HG02571 (cell line): Measurements from ENCODE around the gene PRR27.

ENCODE experiments used
- ATAC-seq: cut with Tn5 transposase; IDR thresholded peaks from one replicate; pipeline ENCODE4 v1.9.1; 2021; ENCODE audit warnings: mild to moderate bottlenecking, moderate library complexity; ENCODE audit not compliant: unreplicated experiment

PRR27 gene

DNA sequence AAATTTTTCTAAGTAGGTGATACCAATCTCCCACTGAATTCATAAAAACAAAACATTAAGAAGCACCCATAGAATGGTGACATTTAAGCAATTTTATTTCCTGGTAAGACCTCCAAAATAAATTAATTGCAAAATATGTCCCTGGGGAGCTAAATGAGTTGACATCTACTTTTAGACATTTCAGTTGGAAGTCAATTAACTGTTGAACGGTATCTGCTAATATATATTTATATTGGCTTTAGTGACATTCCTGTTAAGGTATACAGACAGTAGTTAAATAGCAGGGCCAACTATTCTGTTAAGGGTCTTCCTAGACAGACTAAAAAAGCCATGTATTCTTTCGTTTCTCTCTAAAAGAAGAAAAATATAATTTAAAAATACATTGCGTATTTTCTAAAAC is at the start of gene PRR27:
TSS of gene PRR27 (plus strand) at position 301 of the 400 bp plus-strand sequence. CDS start 139 bp downstream, outside the sequence.
- ATAC-seq, result no peak

DNA sequence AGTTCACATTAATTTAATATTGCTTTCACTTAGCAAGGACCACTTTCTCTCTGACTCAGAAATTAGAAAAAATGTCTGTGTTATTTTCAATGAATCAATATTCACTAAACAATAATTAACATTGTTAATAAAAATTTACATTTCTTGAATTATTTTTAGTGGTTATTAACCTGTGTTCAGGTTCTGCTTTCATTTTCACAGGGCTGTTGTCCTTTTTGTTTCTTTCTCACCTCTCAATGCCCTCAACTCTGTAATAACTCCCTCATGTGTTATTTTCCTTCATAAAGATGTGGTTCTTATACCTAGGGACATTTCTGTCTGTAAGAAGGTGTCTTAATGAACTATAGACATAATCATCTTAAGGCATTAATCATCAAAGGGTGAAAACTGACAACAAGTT is 43.1 kb upstream of the PRR27 start:
- ATAC-seq, result no peak

DNA sequence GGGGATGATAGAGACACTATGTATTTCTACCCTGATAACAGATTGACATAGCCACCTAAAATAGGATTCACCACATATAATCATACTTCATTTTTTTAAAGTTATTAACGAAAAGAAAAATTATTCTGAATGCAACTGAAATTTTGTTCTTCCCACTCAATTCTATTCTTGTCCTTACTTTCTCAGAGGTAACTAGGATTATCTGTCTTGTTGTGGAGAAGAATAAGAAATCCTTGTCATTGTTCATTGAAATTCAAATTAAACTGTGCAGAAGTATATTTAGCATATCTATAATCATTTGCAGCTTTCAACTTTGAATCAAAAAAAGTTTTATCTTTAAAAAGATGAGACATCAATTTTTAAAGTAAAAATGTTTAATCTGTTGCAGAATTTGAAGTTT is 40.4 kb upstream of the PRR27 start:
- ATAC-seq, result no peak

DNA sequence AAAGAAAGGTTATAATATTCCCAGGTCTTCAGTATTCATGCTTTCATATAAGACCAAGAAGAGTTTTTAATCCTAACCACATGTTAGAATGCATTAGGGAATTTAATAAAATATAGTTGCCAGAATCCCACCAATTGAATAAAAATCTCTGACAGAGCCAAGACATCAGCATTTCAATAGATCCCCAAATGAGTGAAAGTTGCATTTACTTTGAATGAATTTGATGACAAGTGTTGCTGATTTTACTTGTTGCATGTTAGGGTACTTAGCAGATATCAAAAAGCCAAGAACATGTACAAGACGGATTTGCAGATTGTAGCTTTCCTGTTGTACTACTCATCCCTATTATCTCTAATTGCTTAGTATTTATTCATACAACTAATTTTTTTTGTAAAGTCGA is 39.9 kb upstream of the PRR27 start:
- no peak for ATAC-seq

DNA sequence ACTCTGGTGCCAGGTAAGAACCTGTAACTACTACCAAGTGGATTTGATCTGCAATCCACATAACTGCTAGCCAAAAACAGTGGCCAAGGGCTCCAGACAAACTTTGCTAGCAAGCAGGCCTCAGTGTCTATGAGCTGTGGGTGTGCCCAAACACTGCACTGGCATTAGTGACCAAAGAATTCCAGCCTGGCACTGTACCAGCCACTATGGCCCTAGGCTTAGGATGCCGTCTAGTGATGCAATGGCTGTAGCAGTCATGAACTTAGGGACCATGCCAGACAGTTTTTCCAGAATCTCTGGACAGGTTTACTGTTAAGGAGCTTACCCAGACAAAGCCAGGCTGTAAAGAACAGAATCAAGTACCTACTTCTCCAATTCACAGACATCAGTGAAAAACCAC is 33.7 kb upstream of the PRR27 start:
- no peak for ATAC-seq

DNA sequence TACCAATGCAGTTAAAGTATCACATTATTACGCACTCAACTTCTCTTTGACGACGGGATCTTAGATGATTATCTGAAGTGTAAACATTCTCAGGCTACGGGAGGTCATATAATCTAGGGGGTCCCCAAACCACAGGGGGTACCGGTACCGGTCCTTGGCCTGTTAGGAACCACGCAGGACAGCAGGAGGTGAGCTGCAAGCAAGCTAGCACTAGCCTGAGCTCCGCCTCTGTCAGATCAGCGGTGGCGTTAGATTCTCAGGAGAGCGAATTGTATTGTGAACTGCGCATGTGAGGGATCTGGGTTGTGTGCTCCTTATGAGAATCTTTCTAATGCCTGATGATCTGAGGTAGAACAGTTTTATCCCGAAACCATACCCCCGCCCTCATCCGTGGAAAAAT is 20.6 kb upstream of the PRR27 start:
- no peak for ATAC-seq

DNA sequence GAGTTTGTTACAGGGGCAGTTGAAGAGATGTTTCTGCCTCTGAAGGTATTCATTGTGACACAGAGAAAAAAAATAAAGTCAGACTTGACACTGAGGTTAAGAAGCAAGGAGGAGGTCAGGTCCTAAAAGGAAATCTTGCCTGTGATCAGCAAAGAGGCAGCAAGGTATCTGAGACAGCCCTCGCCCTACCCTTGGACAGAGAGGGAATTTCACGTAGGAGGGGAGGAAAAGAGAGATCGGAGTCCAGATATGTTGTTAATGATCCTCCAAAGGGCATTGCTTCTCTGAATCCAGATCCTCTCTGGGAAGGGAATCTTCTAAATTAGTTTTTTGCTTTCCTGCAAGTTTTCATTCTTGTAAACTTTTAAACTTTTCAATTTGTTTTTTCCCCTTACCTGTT is 15.3 kb upstream of the PRR27 start:
- no peak for ATAC-seq

DNA sequence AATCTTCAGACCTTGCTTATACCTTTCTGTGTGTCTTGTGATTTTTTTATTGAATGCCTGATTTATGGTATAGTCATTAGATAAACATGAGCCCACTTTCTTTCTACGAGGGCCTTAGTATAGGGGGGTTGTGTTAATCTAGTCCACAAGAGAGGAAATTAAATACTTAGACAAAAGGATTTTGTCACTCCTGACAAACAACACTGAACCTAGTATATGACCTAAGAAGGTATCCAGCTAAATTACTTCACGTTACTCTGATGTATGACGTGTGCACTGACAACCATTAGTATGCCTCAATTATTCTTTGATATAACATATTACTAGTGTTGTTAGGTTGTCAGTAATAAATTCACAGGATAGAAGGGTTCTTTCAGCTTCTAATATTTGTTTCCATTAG is 2.8 kb upstream of the PRR27 start:
- no peak for ATAC-seq

DNA sequence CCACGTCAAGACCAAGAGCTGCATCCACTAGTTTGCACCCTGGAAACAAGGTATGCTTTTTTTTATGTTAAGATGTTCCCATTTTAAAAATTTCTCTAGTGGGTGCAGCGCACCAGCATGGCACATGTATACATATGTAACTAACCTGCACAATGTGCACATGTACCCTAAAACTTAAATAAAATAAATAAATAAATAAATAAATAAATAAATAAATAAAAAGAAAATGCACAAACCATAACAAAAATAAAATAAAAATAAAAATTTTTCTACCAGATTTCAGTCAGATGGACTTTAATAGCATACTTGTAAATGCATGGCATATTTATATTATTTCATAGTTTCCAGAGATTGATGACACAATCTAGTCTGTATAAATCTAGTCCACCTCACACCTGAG is 1.9 kb upstream of the PRR27 start:
- ATAC-seq, result no peak

DNA sequence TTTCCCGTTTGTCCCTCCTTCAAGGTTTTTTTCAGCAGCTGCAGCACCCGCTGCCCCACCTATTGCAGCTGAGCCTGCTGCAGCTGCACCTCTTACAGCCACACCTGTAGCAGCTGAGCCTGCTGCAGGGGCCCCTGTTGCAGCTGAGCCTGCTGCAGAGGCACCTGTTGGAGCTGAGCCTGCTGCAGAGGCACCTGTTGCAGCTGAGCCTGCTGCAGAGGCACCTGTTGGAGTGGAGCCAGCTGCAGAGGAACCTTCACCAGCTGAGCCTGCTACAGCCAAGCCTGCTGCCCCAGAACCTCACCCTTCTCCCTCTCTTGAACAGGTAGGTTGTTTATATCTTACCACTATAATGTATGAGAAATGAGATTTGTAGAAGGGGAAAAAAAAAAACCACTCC is 4.5 kb downstream of the PRR27 start:
- no peak for ATAC-seq

DNA sequence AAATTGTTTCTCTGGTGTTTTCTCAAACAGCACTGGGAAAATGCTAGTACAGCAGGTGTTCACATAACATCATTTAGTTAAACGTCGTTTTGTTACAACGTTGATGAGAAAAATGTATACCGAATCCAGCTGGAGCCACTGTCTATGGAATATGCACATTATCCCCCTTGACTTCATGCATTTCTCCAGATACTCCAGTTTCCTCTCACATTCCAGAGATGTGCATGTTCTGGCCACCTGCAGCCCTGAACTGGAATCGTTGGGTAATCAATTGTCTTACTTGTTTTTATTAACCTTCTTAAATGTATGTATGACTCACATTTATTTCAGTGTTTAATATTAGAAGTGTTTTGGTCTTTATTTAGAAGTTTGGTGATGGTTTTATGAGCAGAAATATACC is 23.1 kb downstream of the PRR27 start:
- no peak for ATAC-seq

DNA sequence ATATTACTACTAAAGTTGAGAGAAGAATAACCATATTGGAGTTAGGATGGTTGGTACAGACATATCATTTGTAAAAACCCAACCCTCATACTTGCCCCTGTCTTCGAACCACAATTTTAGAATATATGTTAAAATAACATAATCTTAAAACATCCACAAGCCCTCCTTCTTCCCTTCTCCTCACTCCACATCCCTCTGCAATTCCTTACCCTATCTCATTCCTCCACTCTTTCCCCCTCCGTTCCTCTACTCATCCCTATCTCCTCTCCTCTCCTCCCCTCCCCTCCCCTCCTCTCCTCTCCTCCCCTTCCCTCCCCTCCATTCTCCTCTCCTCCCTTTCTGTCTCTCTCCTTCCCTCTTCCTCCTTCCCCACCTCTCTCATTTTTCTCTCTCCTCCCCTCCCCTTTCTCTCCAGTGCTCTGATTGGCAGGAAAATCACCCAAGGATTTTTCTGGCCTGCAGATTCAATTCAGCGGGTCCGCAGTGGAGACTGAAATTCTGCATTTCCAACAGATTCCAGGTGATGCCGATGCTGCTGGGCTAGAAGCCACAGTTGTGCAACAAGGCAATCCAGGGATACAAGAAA is 24.1 kb downstream of the PRR27 start:
- no peak for ATAC-seq

DNA sequence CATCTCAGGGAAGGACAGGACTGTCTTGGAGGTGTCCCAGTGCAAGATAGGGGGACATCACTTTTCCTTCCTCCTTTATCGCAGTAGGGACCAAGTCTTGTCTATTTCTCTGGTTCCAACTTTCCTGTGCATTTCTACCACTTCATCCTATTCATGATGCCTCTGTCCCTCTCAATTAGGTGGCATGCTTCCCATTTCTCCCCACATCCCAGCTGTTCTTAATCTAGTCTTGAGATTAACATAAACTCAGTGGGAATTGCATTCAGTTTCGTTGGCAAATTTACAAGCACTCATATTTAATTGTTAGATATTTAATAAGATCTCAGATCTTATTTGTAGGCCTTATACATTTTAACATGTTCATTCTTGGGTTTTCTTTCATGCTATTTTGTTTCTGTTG is 25.8 kb downstream of the PRR27 start:
- no peak for ATAC-seq

DNA sequence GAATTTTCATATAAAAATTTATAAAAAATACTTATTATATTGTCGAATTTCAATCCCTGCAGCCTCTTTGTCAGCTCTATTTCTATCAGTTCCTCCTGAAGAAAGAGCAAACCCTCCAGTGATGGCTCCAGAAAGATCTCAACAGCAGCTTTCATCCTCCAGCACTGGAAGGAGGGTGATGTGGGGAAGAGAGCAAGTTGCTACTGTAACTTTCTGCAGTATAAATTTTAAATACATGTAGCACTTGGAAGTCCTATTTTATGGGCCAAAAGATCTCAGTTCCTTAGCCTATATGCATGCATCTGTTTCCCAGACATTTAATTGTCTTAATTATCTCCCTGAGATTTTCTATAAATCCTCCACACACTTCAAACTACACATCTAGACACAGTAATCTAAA is 27.8 kb downstream of the PRR27 start:
- ATAC-seq, result no peak

DNA sequence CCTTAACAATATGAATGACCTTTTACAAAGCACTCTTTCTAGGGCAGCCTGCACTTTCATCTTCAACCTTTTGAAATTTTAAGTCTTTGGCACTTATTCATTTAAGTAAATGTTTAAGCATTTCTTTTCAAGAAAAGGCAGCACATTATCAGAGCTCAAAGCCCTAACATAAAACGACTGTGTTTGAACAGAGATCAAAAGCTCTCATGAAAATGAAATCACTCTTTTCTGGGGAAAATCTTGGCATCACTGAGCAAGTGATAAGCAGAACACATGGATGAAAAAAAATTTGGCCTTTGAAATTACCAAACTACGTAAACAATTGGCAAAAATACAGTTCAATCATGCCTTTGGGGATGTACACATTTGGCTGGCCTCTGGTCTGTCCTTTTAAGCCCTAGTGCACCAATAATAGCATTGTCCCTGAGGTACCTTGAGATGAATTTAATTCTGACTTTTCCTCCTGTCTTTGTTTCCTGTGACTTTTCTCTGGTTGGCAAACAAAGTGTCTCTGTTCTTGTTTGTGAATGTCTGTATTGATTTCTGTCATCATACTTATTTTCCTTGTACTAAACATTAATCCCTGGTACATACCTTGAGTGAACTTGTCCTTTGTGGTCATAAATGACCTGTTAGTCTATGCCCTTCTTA is 28.6 kb downstream of the PRR27 start:
- ATAC-seq, result no peak

DNA sequence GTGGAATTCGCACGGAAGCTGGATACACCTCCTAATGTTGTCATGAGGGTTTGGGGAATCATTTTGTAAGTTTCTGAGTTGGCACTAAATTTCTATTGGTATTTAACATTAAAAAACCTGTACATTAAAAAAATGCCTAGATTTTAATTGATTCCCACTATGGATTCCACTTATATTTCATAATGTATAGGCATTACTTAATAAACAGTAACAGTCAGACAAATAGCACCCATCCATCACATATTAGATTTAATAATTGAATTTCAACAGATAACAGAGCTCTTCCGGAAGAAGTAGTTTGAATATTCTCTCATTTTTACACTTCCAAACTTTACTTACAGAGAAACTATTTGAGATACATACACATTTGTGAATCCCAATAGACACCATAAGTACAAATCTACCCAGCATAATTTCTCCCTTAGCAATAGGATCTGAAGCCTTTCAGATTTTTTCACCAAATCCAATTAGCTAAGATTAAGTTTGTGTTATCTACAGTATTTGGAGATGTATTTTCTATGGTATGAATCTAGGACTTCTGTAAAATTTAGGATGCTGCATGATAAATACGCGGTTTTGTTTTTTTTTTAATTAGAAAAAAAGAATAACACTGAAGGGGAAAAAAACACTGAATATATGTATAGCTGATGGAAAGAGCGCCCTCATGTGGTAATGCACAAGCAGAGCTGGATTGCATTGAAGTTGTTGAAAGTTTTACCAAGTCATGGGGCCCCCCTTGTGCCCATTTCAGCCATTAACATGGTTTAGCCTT is 29.3 kb downstream of the PRR27 start:
- ATAC-seq, result peak; percentile 85

DNA sequence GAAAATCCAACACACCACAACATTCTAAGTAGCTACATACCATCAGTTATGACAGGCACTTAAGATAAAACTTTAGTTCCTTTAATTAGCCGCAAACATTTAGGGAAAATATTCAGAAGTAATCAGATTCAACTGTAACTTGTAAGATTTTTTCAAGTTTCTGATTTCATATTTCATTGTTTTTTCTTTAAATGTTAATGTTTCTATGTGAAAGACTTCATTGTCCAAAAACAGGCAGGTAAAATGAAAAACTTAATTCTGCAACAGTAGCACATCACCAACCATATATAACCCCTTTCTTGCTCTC is 29.9 kb downstream of the PRR27 start:
- no peak for ATAC-seq

DNA sequence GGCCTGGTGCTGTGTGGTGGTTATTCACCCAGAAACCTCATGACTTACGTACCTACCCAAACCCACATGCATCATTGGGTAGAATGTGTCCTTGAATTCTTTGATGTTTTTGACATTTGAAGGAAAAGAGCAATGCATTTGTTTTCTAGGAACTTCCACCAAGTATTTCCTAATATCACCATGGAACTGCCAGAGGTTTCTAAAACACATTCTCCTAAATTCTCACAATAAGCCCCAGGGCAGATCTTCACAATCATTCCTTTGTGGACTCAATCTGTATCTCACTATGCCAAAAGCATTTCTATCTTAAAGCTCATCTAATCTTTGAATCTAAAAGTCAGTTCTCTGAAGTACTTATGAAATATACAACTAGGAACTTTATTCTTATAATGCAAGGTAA is 33.2 kb downstream of the PRR27 start:
- no peak for ATAC-seq

DNA sequence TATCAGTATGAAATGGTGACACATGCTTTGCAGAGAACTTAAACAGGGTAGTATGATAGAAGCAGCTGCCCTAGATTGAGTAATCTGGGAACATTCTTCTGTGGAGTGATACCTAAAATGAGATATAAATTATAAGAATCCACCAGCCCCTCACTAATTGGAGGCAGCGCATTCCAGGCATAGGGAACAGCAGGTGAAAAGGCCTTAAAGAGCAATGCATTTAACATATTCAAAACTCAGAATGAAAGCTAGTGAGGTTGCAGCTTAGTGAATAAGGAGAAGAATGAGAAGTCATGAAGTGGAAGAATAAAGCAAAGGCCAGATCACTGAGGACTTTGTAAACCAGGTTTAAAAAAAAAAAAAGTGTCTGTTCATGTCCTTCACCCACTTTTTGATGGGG is 36.5 kb downstream of the PRR27 start:
- ATAC-seq, result no peak

DNA sequence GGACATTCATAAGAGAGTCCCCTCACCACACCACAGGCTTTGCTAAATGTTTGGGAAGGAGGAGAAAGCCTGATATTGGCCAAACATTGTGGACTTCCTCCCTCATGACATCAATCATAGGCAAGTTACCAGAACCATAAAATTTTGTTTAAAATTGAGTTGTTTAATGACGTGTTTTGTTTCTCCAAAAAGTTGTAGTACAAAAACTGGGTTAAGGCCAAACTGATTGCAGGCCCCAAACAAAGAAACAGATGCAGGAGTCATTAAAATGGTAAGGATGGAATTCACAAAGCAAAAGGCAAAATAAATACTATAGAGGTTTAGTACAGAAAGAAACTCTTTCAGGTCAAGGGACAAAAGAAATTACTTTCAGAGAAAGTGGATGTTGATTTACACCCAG is 37.6 kb downstream of the PRR27 start:
- ATAC-seq, result no peak

DNA sequence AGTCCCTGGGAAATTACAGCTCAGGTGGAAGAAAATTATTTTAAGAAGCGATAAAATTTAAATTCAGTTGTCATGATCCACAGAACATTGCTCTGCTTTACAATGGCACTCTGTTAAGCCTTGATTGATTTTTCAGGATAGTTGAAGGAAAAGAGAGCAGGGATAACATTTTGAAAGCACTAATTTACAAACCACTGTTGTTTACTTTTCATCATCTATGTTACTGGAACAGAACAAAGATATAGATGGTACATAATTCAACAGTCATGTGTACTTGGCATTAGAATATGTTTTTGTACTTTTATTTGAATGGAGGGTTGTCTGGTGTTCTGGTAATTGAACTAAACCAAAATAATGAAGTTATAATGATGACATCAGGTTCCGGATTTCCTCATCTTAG is 38.9 kb downstream of the PRR27 start:
- no peak for ATAC-seq

DNA sequence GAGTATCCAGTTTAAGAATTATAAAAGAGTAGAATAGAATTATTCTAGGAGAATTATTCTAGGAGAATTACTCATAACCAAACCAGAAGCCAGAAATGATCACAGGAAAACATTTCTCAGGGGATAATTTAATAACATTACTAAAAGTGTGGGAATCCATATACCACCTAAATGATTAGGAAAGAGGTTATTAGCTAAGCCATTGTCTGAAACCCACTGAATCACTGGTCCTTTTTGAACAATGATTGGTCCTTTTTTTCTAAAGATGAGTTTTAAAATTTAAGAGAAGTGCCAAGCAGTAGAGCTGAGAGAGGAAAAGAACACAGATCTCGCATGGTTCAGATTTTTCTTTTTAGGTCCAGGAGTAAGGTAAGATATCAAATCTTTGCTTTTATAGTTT is 41.4 kb downstream of the PRR27 start, which contains the start of gene ODAM:
TSS of gene ODAM (plus strand) at position 301 of the 400 bp plus-strand sequence. CDS start 819 bp downstream, outside the sequence.
- no peak for ATAC-seq
